A549 (cell line): ENCODE measurements around the gene S100A13.
"Not testable (repeated sequence)": the region's sequence is repeated elsewhere in the genome, so short reads cannot be mapped to it uniquely, and the experiment has no call there.

Source experiments
- CBX8 ChIP-seq: fragments of 200-600 bp; sonication (generic); IDR thresholded peaks from 2 replicates; pipeline ENCODE4 v1.6.1; 2016
- CEBPB ChIP-seq, 2 experiments: fragments of >200 bp in 1 of 2; sonication (Bioruptor Twin) in 1 of 2; formaldehyde crosslinking in 1 of 2; IDR thresholded peaks; 2 replicates each; pipeline ENCODE4 v1.6.1; 2012 to 2016
- POLR2A ChIP-seq: IDR thresholded peaks from 2 replicates; pipeline ENCODE4 v1.6.1; 2012; ENCODE audit warnings: mild to moderate bottlenecking, low read length
- TF ChIP-seq, protein P1 (sequence below): fragments of 200-600 bp; sonication (generic); IDR thresholded peaks from 2 replicates; pipeline ENCODE4 v1.6.1; 2016; ENCODE audit warnings: antibody characterized with exemption, mild to moderate bottlenecking, moderate library complexity
- TF ChIP-seq, protein P2 (sequence below): fragments of 250-450 bp; sonication (Bioruptor Pico); IDR thresholded peaks from 2 replicates; pipeline ENCODE4 v1.5.0; 2021; ENCODE audit warnings: mild to moderate bottlenecking, moderate library complexity, borderline replicate concordance
- TF ChIP-seq, protein P3 (sequence below): fragments of >200 bp; sonication (Bioruptor Twin); formaldehyde crosslinking; IDR thresholded peaks from 3 replicates; pipeline ENCODE4 v1.5.1; 2016
- TF ChIP-seq, protein P4 (sequence below): fragments of 150-350 bp; IDR thresholded peaks from 2 replicates; pipeline ENCODE4 v1.6.1; 2014; ENCODE audit warnings: low read depth, mild to moderate bottlenecking, low read length
- TF ChIP-seq, protein P5 (sequence below): IDR thresholded peaks from 2 replicates; pipeline ENCODE4 v1.6.1; 2012

DNA sequence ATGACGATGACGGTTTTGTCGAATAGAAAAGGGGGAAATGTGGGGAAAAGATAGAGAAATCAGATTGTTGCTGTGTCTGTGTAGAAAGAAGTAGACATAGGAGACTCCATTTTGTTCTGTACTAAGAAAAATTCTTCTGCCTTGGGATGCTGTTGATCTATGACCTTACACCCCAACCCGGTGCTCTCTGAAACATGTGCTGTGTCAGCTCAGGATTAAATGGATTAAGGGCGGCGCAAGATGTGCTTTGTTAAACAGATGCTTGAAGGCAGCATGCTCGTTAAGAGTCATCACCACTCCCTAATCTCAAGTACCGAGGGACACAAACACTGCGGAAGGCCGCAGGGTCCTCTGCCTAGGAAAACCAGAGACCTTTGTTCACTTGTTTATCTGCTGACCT, 51.8 kb downstream of the S100A13 start:
- not testable (repeated sequence) for TF ChIP-seq CEBPB (IDR thresholded peaks at IDR 0.05); CBX8; POLR2A
- TF ChIP-seq, protein P1, sequence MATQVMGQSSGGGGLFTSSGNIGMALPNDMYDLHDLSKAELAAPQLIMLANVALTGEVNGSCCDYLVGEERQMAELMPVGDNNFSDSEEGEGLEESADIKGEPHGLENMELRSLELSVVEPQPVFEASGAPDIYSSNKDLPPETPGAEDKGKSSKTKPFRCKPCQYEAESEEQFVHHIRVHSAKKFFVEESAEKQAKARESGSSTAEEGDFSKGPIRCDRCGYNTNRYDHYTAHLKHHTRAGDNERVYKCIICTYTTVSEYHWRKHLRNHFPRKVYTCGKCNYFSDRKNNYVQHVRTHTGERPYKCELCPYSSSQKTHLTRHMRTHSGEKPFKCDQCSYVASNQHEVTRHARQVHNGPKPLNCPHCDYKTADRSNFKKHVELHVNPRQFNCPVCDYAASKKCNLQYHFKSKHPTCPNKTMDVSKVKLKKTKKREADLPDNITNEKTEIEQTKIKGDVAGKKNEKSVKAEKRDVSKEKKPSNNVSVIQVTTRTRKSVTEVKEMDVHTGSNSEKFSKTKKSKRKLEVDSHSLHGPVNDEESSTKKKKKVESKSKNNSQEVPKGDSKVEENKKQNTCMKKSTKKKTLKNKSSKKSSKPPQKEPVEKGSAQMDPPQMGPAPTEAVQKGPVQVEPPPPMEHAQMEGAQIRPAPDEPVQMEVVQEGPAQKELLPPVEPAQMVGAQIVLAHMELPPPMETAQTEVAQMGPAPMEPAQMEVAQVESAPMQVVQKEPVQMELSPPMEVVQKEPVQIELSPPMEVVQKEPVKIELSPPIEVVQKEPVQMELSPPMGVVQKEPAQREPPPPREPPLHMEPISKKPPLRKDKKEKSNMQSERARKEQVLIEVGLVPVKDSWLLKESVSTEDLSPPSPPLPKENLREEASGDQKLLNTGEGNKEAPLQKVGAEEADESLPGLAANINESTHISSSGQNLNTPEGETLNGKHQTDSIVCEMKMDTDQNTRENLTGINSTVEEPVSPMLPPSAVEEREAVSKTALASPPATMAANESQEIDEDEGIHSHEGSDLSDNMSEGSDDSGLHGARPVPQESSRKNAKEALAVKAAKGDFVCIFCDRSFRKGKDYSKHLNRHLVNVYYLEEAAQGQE, result not testable (repeated sequence)
- TF ChIP-seq, protein P2, sequence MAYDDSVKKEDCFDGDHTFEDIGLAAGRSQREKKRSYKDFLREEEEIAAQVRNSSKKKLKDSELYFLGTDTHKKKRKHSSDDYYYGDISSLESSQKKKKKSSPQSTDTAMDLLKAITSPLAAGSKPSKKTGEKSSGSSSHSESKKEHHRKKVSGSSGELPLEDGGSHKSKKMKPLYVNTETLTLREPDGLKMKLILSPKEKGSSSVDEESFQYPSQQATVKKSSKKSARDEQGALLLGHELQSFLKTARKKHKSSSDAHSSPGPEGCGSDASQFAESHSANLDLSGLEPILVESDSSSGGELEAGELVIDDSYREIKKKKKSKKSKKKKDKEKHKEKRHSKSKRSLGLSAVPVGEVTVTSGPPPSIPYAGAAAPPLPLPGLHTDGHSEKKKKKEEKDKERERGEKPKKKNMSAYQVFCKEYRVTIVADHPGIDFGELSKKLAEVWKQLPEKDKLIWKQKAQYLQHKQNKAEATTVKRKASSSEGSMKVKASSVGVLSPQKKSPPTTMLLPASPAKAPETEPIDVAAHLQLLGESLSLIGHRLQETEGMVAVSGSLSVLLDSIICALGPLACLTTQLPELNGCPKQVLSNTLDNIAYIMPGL, result not testable (repeated sequence)
- TF ChIP-seq, protein P3, sequence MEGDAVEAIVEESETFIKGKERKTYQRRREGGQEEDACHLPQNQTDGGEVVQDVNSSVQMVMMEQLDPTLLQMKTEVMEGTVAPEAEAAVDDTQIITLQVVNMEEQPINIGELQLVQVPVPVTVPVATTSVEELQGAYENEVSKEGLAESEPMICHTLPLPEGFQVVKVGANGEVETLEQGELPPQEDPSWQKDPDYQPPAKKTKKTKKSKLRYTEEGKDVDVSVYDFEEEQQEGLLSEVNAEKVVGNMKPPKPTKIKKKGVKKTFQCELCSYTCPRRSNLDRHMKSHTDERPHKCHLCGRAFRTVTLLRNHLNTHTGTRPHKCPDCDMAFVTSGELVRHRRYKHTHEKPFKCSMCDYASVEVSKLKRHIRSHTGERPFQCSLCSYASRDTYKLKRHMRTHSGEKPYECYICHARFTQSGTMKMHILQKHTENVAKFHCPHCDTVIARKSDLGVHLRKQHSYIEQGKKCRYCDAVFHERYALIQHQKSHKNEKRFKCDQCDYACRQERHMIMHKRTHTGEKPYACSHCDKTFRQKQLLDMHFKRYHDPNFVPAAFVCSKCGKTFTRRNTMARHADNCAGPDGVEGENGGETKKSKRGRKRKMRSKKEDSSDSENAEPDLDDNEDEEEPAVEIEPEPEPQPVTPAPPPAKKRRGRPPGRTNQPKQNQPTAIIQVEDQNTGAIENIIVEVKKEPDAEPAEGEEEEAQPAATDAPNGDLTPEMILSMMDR, result not testable (repeated sequence)
- TF ChIP-seq, protein P4, sequence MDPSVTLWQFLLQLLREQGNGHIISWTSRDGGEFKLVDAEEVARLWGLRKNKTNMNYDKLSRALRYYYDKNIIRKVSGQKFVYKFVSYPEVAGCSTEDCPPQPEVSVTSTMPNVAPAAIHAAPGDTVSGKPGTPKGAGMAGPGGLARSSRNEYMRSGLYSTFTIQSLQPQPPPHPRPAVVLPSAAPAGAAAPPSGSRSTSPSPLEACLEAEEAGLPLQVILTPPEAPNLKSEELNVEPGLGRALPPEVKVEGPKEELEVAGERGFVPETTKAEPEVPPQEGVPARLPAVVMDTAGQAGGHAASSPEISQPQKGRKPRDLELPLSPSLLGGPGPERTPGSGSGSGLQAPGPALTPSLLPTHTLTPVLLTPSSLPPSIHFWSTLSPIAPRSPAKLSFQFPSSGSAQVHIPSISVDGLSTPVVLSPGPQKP, result not testable (repeated sequence)
- TF ChIP-seq, protein P5, sequence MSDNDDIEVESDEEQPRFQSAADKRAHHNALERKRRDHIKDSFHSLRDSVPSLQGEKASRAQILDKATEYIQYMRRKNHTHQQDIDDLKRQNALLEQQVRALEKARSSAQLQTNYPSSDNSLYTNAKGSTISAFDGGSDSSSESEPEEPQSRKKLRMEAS, result not testable (repeated sequence)
